ENCODE results near the gene CBX5.
A peak's percentile ranks its signal among the peaks of the same experiment; 100 is the strongest.

Gene CBX5

GRCh38 chr12:54303640-54304039 is 23.7 kb upstream of the CBX5 start:
- Histone ChIP-seq H3K4me3 (IDR thresholded peaks at IDR 0.05; ENCODE audit: insufficient read depth, low read depth, low read length) (no peak overlapping the region), H4K20me1 (ENCODE audit: insufficient read depth) (no peaks in the 10 kb centered on the region), H3K4me1 (ENCODE audit: low read depth, poor library complexity, severe bottlenecking) (peaks cover 9% of the 10 kb centered on the region), H3K27me3 (ENCODE audit: insufficient read depth, low read depth) (peaks cover 40% of the 10 kb centered on the region), H3K4me2 (no peak overlapping the region), H2AFZ (ENCODE audit: low read depth) (no peak overlapping the region), H3K79me2 (ENCODE audit: insufficient read depth, low read depth) (no peaks in the 10 kb centered on the region), H3K9ac (no peak overlapping the region), H3K36me3 (ENCODE audit: insufficient read depth) (no peaks in the 10 kb centered on the region), H3K27ac (no peak overlapping the region)
- no peak for TF ChIP-seq CTCF (conservative IDR thresholded peaks at IDR 0.05; ENCODE audit: low read depth, low read length)

- Histone ChIP-seq H3K79me2 (ENCODE audit: insufficient read depth, low read depth) (no peaks in the 10 kb centered on the region), H3K4me1 (ENCODE audit: low read depth, poor library complexity, severe bottlenecking) (peaks cover 9% of the 10 kb centered on the region), H3K4me2 (no peak overlapping the region; the same call in 1 of the 2 replicates), H3K36me3 (ENCODE audit: insufficient read depth) (no peaks in the 10 kb centered on the region), H3K9ac (no peak overlapping the region), H4K20me1 (ENCODE audit: insufficient read depth) (no peaks in the 10 kb centered on the region), H2AFZ (ENCODE audit: low read depth) (no peak overlapping the region; the same call in 1 of the 2 replicates), H3K27me3 (ENCODE audit: insufficient read depth, low read depth) (peaks cover 40% of the 10 kb centered on the region), H3K27ac (no peak overlapping the region), H3K4me3 (IDR thresholded peaks at IDR 0.05; ENCODE audit: insufficient read depth, low read depth, low read length) (no peak overlapping the region)
- TF ChIP-seq CTCF (conservative IDR thresholded peaks at IDR 0.05; ENCODE audit: low read depth, low read length), result no peak
Observed at GRCh38 chr12:54301428-54302048, 21.6 kb upstream of the CBX5 start.

GRCh38 chr12:54300732-54301427 is 21.0 kb upstream of the CBX5 start, which contains the start of gene NFE2:
Gene NFE2 (minus strand): TSS chr12:54301015. CDS start chr12:54295248, 5,767 bp downstream.
- TF ChIP-seq CTCF (conservative IDR thresholded peaks at IDR 0.05; ENCODE audit: low read depth, low read length), result no peak
- peaks cover 40% of the 10 kb centered on the region for H3K27me3 ChIP-seq (ENCODE audit: insufficient read depth, low read depth)
- H3K4me2 ChIP-seq, result peak within 1 kb of the TSS; percentile 53
- H3K4me3 ChIP-seq (IDR thresholded peaks at IDR 0.05; ENCODE audit: insufficient read depth, low read depth, low read length), result no peak within 1 kb of the TSS
- peak within 1 kb of the TSS; percentile 35 for H2AFZ ChIP-seq (ENCODE audit: low read depth)
- peaks cover 9% of the 10 kb centered on the region for H3K4me1 ChIP-seq (ENCODE audit: low read depth, poor library complexity, severe bottlenecking)
- H3K36me3 ChIP-seq (ENCODE audit: insufficient read depth), result no peaks in the 10 kb centered on the region
- H3K27ac ChIP-seq, result no peak within 1 kb of the TSS
- no peaks in the 10 kb centered on the region for H3K79me2 ChIP-seq (ENCODE audit: insufficient read depth, low read depth)
- no peak within 1 kb of the TSS for H3K9ac ChIP-seq
- no peaks in the 10 kb centered on the region for H4K20me1 ChIP-seq (ENCODE audit: insufficient read depth)

GRCh38 chr12:54300225-54300731 is 20.4 kb upstream of the CBX5 start:
- Histone ChIP-seq H2AFZ (ENCODE audit: low read depth) (peak overlapping the region; percentile 35; the same call in 1 of the 2 replicates), H3K79me2 (ENCODE audit: insufficient read depth, low read depth) (no peaks in the 10 kb centered on the region), H3K4me3 (IDR thresholded peaks at IDR 0.05; ENCODE audit: insufficient read depth, low read depth, low read length) (no peak overlapping the region), H3K36me3 (ENCODE audit: insufficient read depth) (no peaks in the 10 kb centered on the region), H4K20me1 (ENCODE audit: insufficient read depth) (no peaks in the 10 kb centered on the region), H3K27ac (no peak overlapping the region), H3K4me2 (peak overlapping the region; percentile 53), H3K27me3 (ENCODE audit: insufficient read depth, low read depth) (peaks cover 40% of the 10 kb centered on the region), H3K9ac (no peak overlapping the region), H3K4me1 (ENCODE audit: low read depth, poor library complexity, severe bottlenecking) (peaks cover 9% of the 10 kb centered on the region)
- TF ChIP-seq CTCF (conservative IDR thresholded peaks at IDR 0.05; ENCODE audit: low read depth, low read length), result no peak
